Lower leg skin (tissue), 3 donors: ENCODE data around the gene PRTG.

ENCODE experiments used
- CTCF ChIP-seq, 3 donors: fragments of 450-650 bp; IDR thresholded peaks; one replicate each; pipeline ENCODE4 v1.5.1; 2016; ENCODE audit warnings: antibody characterized with exemption in 3 of 3, mild to moderate bottlenecking in 3 of 3, moderate library complexity in 2 of 3
- POLR2A ChIP-seq, 2 donors: fragments of 450-650 bp; IDR thresholded peaks; one replicate each; pipeline ENCODE4 v1.6.1; 2016 to 2017; ENCODE audit warnings: antibody characterized with exemption in 2 of 2, mild to moderate bottlenecking in 1 of 2, moderate library complexity in 1 of 2

DNA sequence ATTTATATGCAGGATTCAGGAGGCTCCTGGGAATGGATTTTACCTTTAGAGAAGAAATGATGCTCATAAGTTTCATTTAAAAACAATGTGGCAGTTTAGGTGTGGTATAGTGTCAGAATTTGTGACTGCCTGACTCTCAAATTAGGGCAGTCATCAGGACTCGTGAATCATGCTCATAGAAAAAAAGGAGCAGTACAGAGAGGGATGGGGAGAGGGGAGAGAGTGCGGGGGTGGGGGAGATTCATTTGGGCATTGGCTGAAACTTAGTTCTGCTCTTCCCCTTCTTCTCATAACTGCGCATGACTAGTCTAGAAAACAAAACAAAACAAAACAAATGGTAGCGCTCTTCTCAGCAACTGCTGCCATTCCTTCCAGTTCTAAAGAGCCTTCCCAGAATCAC lies 44.3 kb downstream of the PRTG start:
- TF ChIP-seq CTCF (IDR thresholded peaks at IDR 0.05) (no peak), POLR2A (IDR thresholded peaks at IDR 0.05) (no peak)
